Stimulated activated CD4-positive, alpha-beta T cell treated with anti-CD3 and anti-CD28 coated beads, Interleukin-12 subunit alpha, Interleukin-12 subunit beta, amount 100 ng/mL, for 24 hours (primary cell): ENCODE results near the gene UBASH3A.
"Not testable (repeated sequence)": the region's sequence is repeated elsewhere in the genome, so short reads cannot be mapped to it uniquely, and the experiment has no call there.

ENCODE experiments used
- DNase-seq, 2 experiments: peaks; one replicate each; pipeline ENCODE4 v3.0.0-alpha.2; 2020; ENCODE audit warnings: low read depth in 2 of 2

UBASH3A gene

DNA sequence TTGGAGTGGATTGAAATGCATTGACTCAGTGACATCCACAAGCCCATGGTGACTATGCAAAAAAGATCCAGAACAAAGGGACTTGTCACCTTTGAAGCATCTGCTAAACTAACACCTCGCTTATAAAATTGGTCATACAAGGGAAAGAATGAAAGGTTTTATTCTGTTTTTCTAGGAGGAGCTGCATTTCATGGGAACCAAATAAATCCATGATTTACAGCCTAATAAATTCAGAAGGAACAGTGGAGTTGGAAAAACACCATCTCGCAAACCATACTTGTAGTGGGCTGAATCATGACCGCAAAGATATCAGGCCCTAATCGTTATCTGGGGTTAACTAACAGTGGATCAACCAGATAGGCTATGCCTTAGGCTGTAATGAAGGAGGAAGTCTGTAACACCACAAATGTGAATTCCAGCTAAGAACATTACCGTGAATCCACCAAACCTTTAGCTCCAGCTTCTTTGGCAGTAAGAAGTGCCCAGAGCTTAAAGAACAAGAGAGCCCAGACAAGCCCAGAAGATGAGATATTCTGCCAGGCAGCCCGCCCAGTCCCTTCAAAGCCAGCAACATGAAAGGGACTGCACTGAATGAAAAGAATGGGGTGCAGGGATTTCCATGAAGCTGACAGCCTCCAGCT is 64.9 kb downstream of the UBASH3A start:
- DNase-seq: no peak

DNA sequence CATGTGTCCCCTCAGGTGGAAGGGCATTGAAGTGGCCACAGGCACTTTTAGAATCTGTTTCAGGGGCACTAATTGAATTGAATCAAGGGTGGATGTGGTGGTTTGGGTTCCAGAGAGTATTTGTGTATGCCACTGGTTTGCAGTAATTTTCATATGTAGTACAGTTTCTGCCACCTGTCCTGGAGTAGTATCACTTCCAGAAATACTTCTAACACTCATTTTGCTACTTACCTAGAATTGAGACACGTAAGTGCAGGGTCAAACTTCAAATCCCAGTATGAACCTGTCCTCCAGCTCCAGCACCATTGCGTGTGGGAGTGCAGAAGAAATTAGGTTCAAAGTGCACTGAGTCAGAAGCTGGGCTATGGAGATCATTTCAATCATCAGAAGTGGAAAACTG is 65.6 kb downstream of the UBASH3A start:
- no peak for DNase-seq

DNA sequence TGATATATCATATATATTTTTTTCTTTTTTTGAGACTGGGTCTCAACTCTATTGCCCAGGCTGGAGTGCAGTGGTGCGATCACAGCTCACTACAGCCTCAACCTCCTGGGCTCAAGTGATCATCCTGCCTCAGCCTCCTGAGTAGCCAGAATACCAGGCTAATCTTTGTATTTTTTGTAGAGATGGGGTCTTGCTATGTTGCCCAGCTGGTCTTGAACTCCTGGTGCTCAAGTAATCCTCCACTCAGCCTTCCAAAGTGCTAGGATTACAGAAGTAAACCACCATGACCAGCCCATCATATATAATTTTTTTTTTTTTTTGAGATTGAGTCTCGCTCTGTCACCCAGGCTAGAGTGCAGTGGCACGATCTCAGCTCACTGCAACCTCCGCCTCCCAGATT is 66.0 kb downstream of the UBASH3A start:
- not testable (repeated sequence) for DNase-seq

DNA sequence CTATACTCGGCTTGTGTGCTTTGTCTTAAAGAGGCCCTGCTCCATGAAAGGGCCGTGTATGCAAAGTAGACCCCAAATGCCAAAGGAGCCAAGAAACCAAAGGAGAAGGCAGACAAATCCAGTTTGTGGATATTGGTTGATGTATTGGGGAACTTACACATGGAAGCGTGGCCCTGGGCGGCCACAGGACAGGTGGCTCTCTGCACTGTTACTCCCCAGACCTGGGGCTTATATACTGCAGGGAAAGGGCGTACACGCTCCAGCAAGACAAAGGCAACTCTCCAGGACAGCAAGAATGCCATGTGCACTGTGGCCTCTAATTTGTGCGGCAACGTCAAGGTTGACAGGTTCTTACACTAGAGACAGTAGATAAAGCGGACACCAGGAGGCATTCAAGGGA is 67.5 kb downstream of the UBASH3A start:
- no peak for DNase-seq

DNA sequence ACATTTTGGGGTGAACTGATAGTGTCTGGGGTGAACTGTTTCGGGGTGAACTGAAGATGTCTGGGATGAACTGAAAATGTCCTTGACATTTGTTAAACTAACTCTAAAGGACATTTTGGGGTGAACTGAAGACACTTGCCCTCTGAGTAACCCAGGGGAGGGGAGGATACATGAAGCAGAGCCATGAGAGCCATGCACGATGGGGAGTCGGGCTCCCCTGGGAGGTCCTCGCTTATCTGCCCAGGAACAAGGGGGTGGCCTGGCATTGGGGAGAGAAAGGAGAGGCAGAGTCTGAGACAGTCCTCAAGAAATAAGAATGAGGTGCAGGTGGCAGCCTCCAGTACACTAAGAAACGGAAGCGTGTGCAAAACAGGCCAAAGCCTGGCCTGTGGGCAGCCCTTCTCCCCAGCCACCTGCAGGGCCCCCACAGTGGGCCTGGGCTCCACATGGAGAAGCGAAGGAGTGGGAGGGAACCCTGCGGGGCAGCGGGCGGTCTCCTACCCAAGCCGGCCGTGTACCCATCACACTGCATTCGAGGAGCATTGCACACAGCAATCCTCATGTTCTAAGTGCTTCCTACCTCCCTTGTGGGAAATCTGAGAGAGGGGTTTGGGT is 68.1 kb downstream of the UBASH3A start:
- no peak for DNase-seq

DNA sequence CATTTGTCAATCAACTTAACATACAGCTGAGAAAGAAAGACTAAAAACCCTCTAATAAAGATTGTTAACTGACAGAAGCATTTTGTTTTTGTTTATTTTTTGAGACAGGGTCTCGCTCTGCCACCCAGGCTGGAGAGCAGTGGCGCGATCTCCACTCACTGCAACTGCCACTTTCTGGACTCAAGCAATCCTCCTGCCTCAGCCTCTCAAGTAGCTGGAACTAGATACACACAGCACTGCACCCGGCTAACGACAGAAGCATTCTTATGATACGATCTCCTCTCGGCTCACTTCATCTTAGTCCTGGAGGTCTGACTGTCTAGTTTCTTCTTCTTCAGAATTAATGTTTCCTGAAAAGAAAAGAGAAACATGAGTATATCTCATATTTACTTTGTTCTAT is 68.8 kb downstream of the UBASH3A start:
- no peak for DNase-seq

DNA sequence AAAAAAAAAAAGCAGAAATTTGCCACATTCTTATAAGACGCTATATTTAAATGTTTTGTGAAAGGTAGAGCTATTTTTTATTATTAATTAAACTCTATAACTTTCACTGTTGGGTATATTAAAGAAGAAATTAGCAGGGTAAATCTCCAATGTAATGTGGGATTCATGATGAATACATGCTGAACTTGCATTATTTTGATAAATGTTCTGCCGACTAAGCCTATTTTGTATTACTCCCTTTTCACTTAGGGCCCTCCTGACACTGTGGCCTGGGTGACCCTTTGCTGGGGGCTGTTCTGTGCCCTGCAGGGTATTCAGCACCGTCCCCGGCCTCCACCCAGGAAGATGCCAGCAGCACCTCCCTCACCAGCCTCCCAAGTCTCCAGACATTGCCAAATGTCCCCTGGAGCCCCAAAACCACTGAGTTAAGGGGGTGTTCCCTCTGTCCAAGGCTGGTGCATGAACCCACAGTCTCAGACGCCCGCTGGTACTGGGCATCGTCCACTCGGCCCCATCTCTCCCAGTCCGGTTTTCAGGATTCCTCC is 69.9 kb downstream of the UBASH3A start:
- no peak for DNase-seq

DNA sequence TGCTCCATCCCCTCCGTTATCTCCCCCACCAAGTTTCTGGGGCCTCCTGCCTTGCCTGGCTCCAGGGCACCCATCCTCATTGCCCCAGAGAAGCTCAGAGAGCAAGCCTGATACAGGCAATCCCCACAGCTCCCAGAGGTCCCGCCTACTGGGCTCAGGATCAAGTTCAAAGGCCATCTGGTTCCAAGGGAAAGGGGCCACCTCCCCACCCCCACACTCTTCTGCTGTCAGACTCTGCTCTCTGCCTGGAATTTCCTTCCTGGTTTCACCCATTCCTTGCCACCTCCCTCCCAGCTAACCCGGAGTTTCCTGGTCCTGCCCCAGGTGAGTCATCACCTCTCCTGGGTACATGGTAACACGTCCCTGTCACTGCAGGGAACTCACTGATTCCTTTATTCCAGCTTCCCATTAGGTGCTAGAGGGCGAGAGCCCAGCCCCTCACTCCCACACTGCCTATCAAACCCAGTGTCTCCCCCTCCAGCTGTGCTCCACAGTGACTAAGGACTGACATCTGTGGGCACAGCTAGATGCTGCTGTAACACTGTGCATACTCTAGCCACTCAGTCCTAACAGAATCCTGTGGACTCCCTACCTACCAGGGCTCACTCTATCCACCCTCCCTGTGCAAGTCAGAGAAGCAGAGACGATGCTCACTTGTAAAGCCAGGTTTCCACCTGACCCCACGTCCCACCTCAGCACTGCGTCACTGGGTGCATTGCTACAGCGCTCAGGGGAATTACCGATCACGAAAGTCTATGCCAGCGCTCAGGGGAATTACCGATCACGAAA is 70.5 kb downstream of the UBASH3A start:
- DNase-seq: no peak

DNA sequence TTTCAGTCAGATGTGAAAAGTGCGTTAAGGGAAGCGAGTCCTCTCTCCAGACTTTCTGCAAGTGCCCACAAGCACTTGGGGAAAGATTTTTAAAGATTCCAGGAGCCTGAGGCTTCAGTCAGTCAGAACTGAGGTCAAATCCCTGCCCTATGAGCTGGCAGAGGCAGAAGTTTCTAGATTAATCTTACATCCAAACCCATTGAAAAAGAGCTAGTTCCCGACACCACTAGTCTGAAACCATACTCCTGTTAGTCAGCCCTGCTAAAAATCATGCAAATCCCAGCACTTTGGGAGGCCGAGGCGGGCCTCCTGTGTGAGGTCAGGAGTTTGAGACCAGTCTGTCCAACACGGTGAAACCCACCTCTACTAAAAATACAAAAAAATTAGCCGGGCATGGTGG is 71.3 kb downstream of the UBASH3A start:
- DNase-seq: no peak

DNA sequence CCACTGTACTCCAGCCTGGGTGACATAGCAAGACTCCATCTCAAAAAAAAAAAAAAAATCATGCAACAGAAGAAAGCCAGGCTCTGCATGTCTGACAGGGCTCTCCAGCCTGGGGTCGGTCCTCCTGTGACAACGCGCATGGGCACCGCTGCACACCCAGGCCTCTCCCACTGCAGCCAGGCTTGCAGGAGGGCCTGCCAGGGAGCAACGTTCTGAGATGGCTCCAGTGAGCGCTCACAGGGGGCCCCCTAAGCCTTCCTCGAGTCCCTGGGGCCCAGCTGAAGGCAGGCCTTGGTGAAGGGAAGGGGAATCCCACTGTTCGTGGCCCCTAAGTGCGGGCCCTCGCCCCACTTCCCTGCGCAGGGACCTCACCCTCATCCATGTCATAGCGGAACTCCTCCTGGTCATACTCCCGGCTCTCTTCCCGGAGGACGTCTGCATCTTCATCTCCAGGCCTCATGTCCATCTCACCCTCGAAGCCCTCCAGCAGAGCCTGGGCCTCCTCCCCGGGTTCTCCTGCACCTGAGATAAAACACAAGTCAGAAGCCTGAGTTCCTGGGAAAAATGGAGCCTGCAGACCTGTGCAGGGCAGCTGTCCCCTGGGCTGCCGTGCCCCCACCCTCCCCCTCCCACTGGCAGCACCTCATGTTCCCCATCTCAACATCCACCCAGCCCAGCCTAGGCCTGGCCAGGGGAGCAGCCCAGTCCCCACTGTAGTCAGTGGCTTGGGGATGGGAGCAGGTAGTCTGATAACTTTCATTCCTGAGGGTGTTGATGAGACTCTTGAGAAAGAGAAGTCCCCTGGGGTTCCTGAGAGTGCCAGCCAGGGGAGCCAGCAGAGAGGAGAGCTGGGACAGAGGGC is 72.1 kb downstream of the UBASH3A start:
- no peak for DNase-seq

DNA sequence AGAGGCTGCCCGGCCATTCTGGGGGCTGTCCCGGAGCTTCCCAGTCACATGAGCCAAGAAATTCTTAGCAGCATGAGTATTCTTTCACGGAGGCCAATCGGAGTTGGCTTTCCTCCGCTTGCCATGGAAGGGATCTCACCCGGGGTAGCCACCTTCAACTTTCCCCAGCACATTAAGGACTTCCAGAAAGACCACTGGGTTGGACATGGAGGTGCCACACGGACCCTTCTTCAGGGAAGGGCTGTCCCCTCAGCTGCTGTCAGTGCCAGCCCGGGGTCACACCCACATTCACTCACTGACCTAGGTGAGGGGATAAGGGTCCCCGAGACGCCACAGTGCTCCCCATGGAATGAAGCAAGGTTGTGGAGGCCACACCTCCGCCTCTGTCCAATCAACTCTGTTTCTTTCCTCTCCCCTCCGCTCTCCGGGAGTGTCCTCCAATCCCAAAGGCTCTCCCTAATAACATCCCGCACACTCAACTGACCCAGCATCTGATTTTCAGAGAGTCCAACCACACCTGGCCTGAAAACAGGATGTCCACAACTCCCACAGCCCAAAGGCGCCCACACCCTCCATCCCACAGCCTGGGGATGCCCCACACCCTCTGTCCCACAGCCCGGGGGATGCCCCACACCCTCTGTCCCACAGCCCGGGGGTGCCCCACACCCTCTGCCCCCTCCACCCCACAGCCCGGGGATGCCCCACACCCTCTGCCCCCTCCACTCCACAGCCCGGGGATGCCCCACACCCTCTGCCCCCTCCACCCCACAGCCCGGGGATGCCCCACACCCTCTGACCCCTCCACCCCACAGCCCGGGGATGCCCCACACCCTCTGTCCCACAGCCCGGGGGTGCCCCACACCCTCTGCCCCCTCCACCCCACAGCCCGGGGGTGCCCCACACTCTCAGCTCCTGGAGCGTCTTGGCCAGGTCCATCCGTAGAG is 73.0 kb downstream of the UBASH3A start:
- no peak for DNase-seq

DNA sequence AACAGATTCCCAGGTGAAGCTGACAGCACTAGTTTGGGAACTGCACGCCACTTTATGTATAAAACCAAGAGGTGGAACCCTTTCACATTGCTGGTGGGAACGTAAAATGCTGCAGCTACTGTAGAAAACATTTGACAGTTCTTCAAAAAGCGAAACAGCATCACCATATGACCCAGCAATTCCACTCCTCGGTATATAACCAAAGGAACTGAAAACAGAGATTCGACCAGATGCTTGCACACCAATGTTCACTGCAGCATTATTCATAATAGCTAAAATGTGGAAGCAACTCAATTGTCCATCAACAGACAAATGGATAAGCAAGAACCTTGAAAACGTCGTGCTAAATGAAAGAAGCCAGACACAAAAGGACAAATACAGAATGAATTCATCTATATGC is 74.8 kb downstream of the UBASH3A start:
- no peak for DNase-seq

DNA sequence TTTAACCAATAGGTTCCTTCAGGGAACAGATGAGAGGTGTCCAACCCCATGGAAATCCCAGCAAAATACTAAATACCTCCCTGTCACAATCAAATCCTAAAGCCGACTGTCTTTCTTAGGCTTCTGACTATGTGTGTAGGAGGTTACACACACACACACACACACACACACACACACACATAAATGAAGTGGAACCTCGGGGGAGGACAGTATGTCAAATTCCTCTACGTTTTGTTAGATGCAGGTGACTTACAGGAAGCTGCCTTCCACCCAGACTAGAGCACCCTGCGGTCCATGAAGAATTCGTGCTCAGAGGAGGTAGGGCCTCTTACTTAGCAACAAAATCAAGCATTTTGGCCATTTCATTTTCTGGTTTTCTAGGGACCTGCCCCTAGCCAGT is 75.9 kb downstream of the UBASH3A start:
- DNase-seq: no peak

DNA sequence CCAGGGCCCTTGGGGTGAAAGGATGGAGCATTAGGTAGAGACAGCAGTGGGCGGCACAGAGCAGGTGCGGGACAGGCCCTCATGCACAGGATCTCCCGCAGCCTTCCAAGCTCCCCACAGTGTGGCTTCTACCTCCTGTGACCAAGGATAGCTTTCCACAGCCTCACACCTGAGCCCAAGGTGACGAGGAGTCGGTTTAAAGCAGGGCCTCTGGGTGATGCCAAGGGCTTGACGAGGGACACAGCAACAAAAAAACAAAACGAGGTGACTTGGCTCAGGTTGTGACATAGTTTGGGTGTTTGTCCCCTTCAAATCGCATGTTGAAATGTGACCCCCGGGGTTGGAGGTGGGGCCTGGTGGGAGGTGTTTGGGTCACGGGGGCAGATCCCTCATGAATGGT is 77.0 kb downstream of the UBASH3A start:
- DNase-seq: no peak

DNA sequence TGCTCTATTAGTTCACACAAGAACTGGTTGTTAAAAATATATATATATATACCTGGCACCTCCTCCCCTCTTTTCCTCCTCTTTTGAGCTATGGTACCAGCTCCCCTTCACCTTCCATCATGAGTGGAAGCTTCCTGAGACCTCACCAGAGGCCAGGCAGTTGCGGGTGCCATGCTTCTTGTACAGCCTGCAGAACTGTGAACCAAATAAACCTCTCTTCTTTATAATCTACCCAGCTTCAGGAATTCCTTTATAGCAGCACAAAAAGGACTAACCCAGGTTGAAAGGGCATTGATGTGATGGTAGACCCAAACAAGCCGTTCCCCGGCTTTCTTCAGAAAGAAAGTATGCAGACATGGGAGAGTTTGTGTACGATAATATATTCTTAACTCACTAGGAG is 77.5 kb downstream of the UBASH3A start:
- no peak for DNase-seq

DNA sequence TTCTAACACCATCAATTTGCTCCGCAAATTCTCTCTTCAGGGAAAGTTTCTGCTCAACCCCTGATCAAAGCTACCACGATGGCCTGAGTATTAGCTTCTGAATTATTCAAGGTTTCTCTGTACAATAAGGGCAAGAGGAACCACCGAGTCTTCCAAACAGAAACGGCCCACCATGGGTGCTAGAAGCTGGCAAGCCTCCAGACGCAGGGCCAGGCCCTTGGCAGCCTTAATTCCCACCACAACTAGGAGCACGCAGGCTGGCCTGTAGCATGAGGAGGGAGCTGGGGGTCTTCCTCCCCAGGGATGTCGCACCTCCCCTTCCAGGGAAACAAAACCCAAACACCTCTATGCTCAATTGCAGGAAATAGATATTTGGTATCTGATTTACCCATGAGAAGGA is 81.3 kb downstream of the UBASH3A start:
- no peak for DNase-seq

DNA sequence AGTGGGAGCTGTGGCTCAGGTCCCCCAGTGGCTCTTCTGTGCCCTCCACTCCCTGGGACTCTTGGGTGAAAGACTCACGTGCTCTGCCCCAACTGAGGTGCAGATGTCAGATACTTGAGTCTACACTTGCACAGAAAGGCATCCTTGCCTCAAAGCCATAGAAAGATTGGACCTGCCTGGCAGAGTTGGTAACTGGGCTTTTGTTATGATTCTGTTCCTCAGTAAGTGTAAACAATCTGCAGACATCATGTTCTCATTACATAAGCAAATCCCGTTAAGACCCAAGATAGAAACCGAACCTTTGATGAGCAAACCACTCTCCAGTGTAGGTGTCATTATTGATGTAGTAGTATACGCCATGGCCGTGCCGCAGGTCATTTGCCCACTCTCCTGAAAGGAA is 82.4 kb downstream of the UBASH3A start:
- DNase-seq: no peak

DNA sequence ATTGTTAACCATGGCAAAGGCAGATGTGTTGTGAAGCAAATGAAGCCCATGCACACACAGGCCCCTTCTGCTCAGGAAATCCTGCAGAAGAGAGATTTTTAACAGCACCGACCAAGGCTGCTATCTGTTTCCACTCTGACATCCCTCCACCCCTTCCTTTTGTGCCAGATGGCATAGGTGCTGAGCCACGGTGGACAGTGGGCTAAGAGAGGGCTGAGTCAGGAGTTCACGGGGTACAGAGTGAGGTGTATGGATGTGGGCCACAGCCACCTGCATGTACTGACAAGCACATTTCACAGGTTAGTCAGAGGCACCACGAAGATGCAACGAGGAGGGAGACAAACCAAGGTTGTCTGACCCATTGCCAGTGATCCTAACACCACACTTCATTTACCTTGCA is 82.8 kb downstream of the UBASH3A start:
- DNase-seq: no peak

DNA sequence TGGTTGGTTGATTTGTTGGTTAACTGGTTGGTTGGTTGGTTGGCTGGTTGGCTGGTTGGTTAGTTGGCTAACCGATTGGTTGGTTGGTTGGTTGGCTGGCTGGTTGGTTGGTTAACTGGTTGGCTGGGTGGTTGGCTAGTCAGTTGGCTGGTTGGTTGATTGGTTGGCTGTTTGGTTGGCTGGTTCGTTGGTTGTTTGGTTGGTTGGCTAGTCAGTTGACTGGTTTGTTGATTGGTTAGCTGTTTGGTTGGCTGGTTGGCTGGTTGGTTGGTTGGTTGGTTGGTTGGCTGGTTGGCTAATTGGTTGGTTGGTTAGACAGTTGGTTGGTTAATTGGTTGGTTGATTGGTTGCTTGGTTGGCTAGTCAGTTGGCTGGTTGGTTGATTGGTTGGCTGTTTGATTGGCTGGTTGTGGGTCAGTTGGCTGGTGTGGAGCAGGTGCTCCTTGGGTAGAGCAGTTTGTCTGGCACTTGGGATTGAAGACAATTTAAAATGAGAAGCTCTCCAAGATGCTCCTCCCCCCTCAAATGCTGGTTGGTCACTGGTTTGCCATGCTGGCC is 85.4 kb downstream of the UBASH3A start:
- DNase-seq: no peak

DNA sequence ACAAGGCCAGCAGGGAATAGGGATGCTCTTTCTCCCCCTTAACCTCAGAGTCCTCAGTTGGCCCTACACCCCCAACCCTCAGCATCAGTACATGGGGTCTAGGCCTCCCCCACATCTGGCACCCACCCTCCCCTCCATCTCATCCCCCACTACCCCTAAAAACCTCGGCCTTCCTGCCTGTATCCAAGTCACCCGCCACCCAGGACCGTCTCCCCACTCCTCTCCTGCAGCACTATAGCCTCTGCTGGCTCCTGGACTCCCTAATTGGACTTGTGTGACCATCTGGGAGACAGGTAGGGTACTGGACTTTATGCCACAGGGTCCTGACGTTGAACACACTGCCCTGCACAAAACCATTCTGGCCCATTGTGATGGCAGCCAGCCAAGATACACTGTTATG is 86.3 kb downstream of the UBASH3A start:
- DNase-seq: no peak

DNA sequence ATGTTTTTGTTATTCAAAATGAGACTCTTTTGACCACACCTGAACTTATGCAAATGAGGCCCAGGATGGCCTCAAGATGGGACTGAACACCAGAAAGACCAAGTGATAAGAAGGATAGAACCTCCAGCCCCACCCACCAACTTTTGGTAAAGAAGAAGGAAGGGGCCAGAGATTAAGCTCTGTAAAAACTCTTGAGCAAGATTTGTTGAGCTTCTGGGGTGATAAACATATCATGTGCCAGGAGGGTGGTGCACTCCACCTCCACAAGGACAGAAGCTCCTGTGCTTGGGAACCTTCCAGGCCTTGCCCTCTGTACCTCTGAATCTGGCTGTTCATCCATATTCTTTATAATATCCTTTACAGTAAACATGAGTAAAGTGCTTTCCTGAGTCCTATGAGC is 87.0 kb downstream of the UBASH3A start:
- DNase-seq: no peak
